ENCODE results near the gene CAGE1.

The CAGE1 gene

DNA sequence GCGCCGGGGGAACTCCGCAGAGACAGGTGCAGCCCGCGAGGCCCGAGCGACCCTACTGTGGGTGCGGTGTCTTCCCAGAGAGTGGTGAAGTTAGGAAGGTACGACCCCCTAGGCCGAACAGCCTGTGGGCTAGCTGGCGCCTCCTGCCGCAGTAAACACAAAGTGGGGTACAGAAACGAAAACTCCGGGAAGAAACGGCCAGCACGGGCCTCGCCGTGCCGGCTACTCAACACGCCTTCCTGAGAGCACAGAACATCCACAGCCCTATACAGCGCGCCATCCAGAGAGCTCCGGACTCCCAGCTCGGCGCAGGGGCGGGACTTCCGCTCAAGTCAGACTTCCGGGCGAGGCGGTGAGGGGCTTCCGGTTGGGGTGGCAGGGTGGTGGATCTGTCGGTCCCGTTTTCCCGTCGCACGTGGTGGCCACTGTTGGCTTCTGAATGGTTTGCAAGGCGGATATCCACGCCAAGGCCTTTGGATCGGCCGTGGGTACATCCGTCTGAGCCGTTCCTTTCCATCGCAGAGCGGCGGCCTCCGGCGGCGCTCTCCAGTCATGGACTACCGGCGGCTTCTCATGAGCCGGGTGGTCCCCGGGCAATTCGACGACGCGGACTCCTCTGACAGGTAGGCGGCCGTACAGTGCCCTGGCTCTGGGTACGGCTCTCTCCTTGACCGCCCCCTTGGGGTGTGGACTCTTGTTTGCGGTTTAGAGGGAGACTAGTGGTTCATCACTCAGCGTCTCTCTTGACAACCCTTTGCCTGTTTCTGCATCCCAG, at the start of gene CAGE1, which contains the start of gene RIOK1:
TSS of gene CAGE1 (minus strand) at position 292 of the 775 bp plus-strand sequence. CDS start 2,569 bp downstream, outside the sequence.
TSS of gene RIOK1 (plus strand) at position 358 of the 775 bp plus-strand sequence. CDS start at position 553, 195 bp downstream.
- peak; percentile 96 for DNase-seq

GRCh38 chr6:7439228-7439627, 49.7 kb upstream of the CAGE1 start:
- DNase-seq, result no peak

DNA sequence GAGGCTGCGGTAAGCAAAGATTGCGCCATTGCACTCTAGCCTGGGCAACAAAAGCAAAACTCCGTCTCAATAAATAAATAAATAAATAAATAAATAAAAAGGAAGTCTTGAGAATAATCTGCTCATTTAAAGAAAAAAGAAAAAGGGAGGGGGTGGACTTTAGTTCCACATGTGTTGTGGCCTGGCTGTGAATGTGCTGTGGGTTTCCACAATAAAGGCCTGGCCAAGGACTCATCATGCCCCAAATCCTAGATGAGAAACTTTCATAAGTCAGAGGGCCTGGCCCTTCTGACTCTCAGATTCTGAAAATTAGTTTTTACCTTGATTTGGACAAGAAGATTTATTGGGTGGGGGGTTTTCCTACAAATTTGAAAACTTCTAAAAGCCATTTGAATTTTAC, 48.5 kb upstream of the CAGE1 start:
- no peak for DNase-seq

GRCh38 chr6:7434672-7435071, 45.1 kb upstream of the CAGE1 start:
- DNase-seq, result no peak

GRCh38 chr6:7433121-7433617, 43.6 kb upstream of the CAGE1 start:
- no peak for DNase-seq

GRCh38 chr6:7432391-7433120, 43.0 kb upstream of the CAGE1 start:
- DNase-seq, result no peak

DNA sequence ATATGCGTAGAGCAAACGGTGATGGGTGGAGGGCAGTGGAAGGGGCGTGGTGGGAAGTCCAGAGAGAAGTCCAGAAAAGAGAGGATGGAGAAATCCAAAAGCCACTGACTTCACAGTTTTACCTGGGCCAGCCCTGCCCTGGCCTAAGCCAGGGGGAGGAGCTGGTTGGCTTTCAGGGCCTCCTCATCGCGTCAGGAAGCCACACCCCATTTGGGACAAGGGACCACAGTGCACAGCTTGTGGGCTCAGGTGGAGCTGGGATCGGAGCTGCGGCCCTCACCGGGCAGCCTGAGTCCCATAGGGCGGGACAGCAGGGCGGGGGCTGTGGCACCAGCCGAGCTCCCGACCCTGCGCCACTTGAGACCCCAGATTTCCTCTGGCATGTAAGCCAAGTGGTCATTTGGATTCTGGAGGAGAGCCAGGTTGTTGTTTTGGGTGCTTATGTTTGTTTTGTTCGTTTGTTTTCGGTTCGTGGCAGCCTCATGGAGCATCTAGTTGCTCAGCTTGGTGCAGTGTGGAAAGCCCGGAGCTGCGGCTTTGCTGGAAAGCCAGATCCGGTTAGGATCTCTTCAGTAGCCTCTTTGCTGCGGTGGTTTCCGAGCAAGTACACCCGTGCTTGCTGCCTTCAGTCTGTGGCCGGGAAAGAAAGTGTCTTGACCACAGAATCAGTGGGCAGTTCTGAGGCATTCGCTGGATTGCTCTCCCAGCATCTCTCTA, 42.3 kb upstream of the CAGE1 start:
- DNase-seq, result no peak

GRCh38 chr6:7431313-7431673, 41.8 kb upstream of the CAGE1 start:
- DNase-seq, result no peak

GRCh38 chr6:7426447-7427169, 37.1 kb upstream of the CAGE1 start:
- DNase-seq, result no peak

DNA sequence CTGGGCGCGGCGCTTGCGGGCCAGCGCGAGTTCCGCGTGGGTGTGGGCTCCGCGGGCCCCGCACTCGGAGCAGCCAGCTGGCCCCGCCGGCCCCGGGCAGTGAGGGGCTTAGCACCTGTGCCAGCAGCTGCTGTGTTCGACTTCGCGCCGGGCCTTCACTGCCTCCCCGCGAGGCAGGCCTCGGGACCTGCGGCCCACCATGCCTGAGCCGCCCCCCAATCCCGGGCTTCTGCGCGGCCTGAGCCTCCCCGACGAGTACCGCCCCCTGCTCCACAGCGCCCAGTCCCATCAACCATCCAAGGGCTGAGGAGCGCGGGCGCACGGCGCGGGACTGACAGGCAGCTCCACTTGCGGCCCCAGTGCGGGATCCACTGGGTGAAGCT, 36.3 kb upstream of the CAGE1 start:
- DNase-seq, result no peak

GRCh38 chr6:7424967-7425807, 35.6 kb upstream of the CAGE1 start:
- DNase-seq, result peak; percentile 62

- no peak for DNase-seq
Observed at GRCh38 chr6:7424058-7424457, 34.5 kb upstream of the CAGE1 start.

GRCh38 chr6:7421066-7421465, 31.5 kb upstream of the CAGE1 start:
- no peak for DNase-seq

DNA sequence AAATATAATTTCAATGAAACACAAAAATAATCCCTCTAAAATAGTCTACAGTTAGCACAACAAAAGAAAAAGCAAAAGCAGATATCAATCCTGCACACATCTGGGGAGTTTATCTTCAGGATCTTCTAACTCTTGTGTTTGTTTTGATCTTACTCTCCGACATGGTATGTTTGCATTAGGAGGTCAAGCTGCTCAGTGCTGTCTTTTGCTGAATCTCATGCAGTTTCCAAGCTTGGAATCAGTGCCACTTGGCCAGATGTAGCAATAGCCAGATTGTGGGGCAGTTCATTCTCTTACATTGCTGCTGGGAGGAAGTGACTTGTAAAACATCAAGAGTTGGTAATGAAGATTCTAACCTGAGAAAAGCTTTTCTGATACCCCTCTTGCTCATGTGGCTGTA, 29.5 kb upstream of the CAGE1 start:
- DNase-seq, result no peak

GRCh38 chr6:7418238-7418905, 28.8 kb upstream of the CAGE1 start:
- no peak for DNase-seq

- DNase-seq, result no peak
Observed at GRCh38 chr6:7417684-7418083, 28.1 kb upstream of the CAGE1 start.

DNA sequence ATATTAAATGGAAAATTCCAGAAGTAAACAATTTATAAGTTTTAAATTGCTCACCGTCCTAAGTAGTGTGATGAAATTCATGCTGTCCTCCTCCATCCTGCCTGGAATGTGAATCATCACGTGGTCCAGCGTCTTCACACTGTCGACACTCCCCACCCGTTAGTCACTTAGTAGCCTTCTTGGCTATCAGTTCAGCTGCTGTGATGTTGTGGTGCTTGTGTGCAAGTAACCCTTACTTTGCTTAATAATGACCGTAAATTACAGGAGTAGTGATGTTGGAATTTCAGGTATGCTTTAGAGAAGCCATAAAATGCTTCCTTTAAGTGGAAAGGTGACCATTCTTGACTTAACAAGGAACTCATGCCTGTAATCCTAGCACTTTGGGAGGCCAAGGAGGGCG, 25.3 kb upstream of the CAGE1 start:
- no peak for DNase-seq

GRCh38 chr6:7413151-7413823, 23.7 kb upstream of the CAGE1 start:
- DNase-seq, result no peak

- DNase-seq, result no peak
Observed at GRCh38 chr6:7411328-7411727, 21.8 kb upstream of the CAGE1 start.

DNA sequence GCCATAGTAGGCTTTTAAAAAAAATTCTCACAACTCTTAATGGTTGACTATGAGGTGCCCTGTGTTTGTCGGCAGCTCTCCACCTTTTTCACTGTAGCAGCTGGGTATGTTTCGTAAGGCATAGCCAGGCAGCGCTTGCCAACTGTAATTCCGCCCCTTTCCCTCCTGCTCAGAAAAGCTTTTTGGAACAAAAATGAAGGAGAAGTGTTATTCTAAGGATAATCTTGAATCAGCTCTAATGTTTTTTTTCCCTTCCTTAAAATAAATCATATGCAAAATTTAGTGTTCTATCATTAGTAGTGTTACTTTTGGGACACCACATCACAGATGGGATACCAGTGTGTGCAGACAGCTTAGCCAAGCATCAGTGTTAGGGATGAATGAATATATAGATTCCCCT, 21.3 kb upstream of the CAGE1 start:
- DNase-seq, result no peak

DNA sequence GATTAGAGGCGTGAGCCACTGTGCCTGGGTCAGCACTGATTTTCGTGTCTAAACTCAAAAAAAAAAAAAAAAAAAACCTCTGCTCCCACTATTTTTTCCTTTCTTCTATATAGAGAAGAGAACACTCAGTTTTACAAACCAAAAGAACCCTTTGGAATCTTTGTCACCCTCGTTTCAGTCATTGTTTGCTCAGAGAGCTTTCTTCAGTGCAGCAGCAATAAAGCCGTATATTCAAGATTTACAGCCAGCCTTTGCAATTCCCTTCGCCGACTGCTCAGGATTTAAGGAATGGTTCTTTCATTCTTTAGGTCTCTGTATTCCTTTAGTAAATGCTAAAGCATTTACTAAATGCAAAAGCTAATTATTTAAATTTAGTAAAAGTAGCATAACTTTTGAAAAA, 20.2 kb upstream of the CAGE1 start:
- DNase-seq, result no peak

Data from NCI-H1694 (cell line).